Measurements from ENCODE around the gene NLE1. TPM values are rescaled to one million over a fixed set of nuclear protein-coding genes. Genes with fewer than 3 reads are reported as not detected.
A peak's percentile ranks its signal among the peaks of the same experiment; 100 is the strongest.

NLE1 gene
- total RNA-seq, 2 experiments from 2014 or later, result 30.3 to 34.1 TPM

- no peak for TF ChIP-seq EZH2phosphoT487 (IDR thresholded peaks at IDR 0.05; ENCODE audit: borderline replicate concordance, low read depth, low read length)
- peak; percentile 74 for TF ChIP-seq CTCF (conservative IDR thresholded peaks at IDR 0.05; ENCODE audit: low read length)
- peak; percentile 91 for DNase-seq (ENCODE audit: low spot score)
- Histone ChIP-seq H3K9me2 (ENCODE audit: insufficient read depth, low read length) (no peaks in the 10 kb centered on the region), H3K36me3 (ENCODE audit: insufficient read depth, low read length) (no peaks in the 10 kb centered on the region), H3K79me2 (ENCODE audit: insufficient read depth, low read depth, low read length) (no peaks in the 10 kb centered on the region; the same call in 1 of the 2 replicates), H4K20me1 (ENCODE audit: insufficient read depth, low read length) (no peaks in the 10 kb centered on the region), H3K4me3 (ENCODE audit: low read depth, low read length, poor library complexity, severe bottlenecking) (peak overlapping the region; percentile 85), H3K4me1 (ENCODE audit: insufficient read depth, low read length, poor library complexity, severe bottlenecking) (peaks cover 27% of the 10 kb centered on the region), H3K27ac (ENCODE audit: low read depth, low read length, poor library complexity, severe bottlenecking) (peak overlapping the region; percentile 34), H2AFZ (ENCODE audit: low read length) (peak overlapping the region; percentile 96), H3K9me3 (ENCODE audit: low read length) (no peaks in the 10 kb centered on the region), H3K4me2 (ENCODE audit: low read length) (peak overlapping the region; percentile 99)
- ChIA-PET CTCF (ENCODE audit: unreplicated experiment) (interaction anchor here (1.0 kb wide), 1 partner anchor 31 kb away, joined by 5 read pairs; no protein-coding TSS in a partner anchor), POLR2A (interaction anchor here (1.0 kb wide), 1 partner anchor 30 kb away, joined by 4 read pairs; the partner anchor contains the start of gene RAD51D)
- no TSS peak for BruUV-seq (replicated peaks)
- intact Hi-C loops (cut with micrococcal nuclease; ENCODE audit: unreplicated experiment), result loop anchor here (1.0 to 5.0 kb wide), 5 partner anchors 30 to 108 kb away; partner anchors contain the start of genes LIG3 and RAD51D
Measured at GRCh38 chr17:35088881-35089585, 53.1 kb downstream of the NLE1 start.

- H3K4me1 ChIP-seq (ENCODE audit: insufficient read depth, low read length, poor library complexity, severe bottlenecking), result peaks cover 27% of the 10 kb centered on the region
- peak; percentile 30; the same call in 1 of the 2 replicates for TF ChIP-seq CTCF (conservative IDR thresholded peaks at IDR 0.05; ENCODE audit: low read length)
- TF ChIP-seq EZH2phosphoT487 (IDR thresholded peaks at IDR 0.05; ENCODE audit: borderline replicate concordance, low read depth, low read length), result no peak
- H2AFZ ChIP-seq (ENCODE audit: low read length), result peak overlapping the region; percentile 67; the same call in 1 of the 2 replicates
- no peaks in the 10 kb centered on the region; the same call in 1 of the 2 replicates for H3K79me2 ChIP-seq (ENCODE audit: insufficient read depth, low read depth, low read length)
- intact Hi-C loops (cut with micrococcal nuclease; ENCODE audit: unreplicated experiment), result loop anchor here (2.0 to 5.0 kb wide), 4 partner anchors 30 to 108 kb away; partner anchors contain the start of genes LIG3 and RAD51D
- no peaks in the 10 kb centered on the region for H3K9me2 ChIP-seq (ENCODE audit: insufficient read depth, low read length)
- ChIA-PET POLR2A (interaction anchor here (0.7 kb wide), 1 partner anchor 109 kb away, joined by 3 read pairs; no protein-coding TSS in a partner anchor), CTCF (ENCODE audit: unreplicated experiment) (no interaction called here)
- H3K4me2 ChIP-seq (ENCODE audit: low read length), result peak overlapping the region; percentile 99
- H3K9me3 ChIP-seq (ENCODE audit: low read length), result no peaks in the 10 kb centered on the region
- DNase-seq (ENCODE audit: low spot score), result peak; percentile 15
- peak overlapping the region; percentile 34 for H3K27ac ChIP-seq (ENCODE audit: low read depth, low read length, poor library complexity, severe bottlenecking)
- no peaks in the 10 kb centered on the region for H4K20me1 ChIP-seq (ENCODE audit: insufficient read depth, low read length)
- H3K36me3 ChIP-seq (ENCODE audit: insufficient read depth, low read length), result no peaks in the 10 kb centered on the region
- peak overlapping the region; percentile 85 for H3K4me3 ChIP-seq (ENCODE audit: low read depth, low read length, poor library complexity, severe bottlenecking)
- no TSS peak for BruUV-seq (replicated peaks)
Measured at GRCh38 chr17:35088356-35088880, 53.7 kb downstream of the NLE1 start.

Measured in OCI-LY7 (cell line).